HG03139 (cell line): ENCODE results near the gene VAMP4.

Experiments
- ATAC-seq: cut with Tn5 transposase; IDR thresholded peaks from one replicate; pipeline ENCODE4 v1.9.1; 2021; ENCODE audit not compliant: unreplicated experiment

Gene VAMP4, protein sequence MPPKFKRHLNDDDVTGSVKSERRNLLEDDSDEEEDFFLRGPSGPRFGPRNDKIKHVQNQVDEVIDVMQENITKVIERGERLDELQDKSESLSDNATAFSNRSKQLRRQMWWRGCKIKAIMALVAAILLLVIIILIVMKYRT

GRCh38 chr1:171741872-171742576 is at the start of gene VAMP4:
Gene VAMP4, minus strand, starts transcription at chr1:171742065. Its CDS starts 3,651 bp downstream, at chr1:171738414.
- ATAC-seq: peak; percentile 90

GRCh38 chr1:171790318-171790717 is 48.5 kb upstream of the VAMP4 start:
- no peak for ATAC-seq

DNA sequence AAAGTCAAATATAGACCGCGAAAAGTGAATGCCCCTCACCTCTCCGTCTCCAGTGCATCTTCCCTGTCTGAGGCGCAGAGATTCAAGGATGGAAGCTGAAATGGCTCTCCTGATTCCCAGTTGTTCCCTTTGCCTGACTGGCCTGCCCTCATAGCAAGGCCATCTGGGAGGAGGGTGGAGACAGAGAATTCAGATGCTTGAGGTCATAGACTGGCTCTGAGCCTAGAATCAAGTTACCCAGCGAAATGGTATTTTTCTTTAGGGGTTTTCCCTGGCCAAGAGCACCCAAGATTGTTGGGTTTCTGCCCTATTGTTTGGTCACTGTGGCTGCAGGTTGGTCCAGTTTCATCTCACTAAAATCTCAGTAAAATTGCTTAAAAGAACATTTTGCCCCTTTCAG is 46.8 kb upstream of the VAMP4 start:
- ATAC-seq: no peak

GRCh38 chr1:171787686-171788480 is 46.0 kb upstream of the VAMP4 start:
- ATAC-seq: no peak

DNA sequence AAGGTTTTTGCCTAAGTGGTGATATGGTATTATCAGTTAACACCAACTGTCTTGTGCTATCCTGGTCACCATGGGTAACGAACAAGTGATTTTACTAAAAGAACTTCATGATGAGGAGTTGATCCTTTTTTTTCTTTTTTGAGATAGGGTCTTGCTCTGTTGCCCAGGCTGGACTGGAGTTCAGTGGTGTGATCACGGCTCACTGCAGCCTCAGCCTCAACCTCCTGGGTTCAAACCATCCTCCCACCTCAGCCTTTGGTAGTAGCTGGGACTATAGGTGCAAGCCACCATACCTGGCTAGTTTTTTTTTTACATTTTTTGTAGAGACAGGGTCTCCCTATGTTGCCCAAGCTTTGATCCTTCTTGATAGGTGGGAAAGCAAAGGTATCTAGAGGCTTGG is 44.7 kb upstream of the VAMP4 start:
- ATAC-seq: no peak

- no peak for ATAC-seq
Measured at GRCh38 chr1:171785766-171786165, 43.9 kb upstream of the VAMP4 start.

GRCh38 chr1:171784784-171785183 is 42.9 kb upstream of the VAMP4 start:
- no peak for ATAC-seq

- no peak for ATAC-seq
Measured at GRCh38 chr1:171783816-171784530, 42.1 kb upstream of the VAMP4 start.

DNA sequence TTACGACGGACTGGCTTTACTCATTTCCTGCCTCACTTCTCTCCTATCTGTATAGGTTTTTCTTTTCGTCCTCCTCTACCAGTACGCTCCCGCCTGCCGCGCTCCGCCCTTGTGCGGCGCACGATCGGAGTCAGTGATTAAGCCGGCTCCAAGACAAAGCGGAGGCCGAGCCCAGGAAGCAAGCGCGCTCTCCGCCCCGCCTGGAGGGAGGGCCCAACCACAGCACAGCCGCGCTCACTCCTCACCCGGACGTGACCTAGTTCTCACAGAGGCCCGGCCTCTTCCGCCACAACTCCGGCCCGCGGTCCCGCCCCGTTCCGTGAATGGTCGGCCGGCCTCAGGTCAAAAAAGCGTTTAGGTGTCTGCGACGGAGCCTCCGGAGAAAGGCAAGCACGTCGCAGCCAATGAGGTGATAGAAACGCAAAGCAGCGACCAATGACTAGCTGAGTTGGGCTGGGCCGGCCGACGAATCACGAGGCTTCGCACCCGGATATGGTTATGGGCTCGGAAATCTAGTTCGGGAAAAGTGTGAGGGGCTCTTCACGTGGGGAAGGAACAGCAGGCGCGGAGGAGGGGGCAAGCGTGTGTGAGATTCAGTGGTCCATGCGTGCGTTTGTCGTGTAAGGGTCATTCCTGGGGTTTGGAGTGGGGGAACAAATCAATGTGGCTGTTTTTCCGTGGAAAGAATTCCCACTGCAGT is 39.5 kb upstream of the VAMP4 start, which contains the start of gene METTL13:
METTL13 (plus strand) TSS at position 485 of the 700 bp plus-strand sequence. CDS start 308 bp downstream, outside the sequence.
- ATAC-seq: peak; percentile 98

DNA sequence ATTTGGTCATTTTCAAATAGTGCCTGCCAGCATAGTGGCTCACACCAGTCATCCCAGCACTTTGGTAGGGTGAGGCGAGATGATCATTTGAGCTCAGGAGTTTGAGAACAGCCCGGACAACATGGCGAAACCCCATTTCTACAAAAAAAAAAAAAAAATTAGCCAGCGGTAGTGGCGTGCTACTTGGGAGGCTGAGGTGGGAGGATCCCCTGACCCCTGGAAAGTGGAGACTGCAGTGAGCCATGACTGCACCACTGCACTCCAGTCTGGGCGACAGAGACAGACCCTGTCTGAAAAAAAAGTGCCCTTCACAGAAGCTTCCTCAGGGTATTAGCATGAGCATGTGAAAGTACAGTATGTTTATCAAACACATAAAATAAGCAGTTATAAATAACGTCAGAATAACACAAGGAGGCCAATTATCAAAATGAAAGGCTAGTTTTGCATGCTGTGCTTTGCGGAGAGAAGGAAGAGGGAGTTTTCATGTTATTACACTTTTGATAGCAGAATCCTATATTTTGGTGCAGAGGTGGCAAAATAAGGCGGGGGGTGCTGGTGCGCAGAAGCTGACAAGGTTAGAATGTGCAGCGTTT is 38.8 kb upstream of the VAMP4 start:
- ATAC-seq: no peak

DNA sequence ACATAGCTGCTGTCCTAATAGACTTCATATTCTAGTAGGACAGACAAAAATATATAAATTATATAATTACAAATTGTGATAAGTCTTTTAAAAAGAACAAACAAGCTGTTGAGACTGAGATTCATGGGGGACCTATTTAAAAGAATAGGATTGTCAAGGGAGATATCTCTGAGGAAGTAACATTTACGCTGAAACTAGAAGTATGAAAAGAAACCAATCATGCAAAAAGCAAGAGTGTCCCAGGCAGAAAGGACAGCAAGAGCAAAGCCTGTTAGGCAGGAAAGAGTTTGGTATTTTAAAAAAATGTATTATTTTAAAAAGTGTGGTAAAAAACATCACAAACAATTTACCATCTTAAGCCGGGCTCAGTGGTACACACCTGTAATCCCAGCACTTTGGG is 30.4 kb upstream of the VAMP4 start:
- no peak for ATAC-seq

DNA sequence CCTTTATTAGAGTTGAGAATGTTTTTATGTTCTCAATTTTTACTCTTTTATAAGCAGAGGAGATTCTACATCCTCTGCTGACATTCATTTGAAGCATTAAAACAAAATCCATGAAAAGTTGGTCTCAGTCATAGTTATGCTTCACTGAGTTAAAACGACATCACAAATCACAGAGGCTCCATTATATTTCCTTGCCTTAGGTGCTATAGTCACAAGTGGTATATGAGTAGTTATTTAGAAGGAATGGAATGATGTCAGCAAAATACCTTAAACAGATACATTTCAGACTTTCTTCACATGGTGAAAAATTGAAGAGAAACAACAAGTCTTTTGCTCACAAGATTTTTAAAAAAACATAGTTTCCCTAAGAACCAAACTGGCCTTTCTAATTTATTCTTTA is 27.9 kb upstream of the VAMP4 start:
- ATAC-seq: no peak

DNA sequence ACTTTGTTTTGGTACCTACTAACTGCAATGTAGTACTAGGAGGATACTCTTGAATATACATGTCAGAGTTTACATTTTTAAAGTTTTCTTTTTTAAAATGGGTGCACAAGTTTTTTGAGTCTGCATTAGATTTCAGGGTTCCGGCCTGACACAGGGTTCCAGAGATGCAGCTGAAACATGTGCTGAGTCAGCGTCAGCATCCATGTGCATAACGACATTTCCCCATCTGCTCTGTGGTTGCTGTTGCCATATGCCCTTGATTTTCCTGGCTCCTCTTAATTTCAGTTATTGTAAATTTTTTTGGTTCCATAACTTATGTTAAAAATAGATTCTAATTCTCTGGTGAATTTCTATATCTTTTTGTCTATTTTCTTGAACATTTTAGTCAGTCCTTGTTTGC is 27.3 kb upstream of the VAMP4 start:
- no peak for ATAC-seq

- ATAC-seq: no peak
Measured at GRCh38 chr1:171763764-171764163, 21.9 kb upstream of the VAMP4 start.

GRCh38 chr1:171762143-171762563 is 20.3 kb upstream of the VAMP4 start:
- ATAC-seq: no peak

GRCh38 chr1:171758011-171758410 is 16.1 kb upstream of the VAMP4 start:
- ATAC-seq: no peak

DNA sequence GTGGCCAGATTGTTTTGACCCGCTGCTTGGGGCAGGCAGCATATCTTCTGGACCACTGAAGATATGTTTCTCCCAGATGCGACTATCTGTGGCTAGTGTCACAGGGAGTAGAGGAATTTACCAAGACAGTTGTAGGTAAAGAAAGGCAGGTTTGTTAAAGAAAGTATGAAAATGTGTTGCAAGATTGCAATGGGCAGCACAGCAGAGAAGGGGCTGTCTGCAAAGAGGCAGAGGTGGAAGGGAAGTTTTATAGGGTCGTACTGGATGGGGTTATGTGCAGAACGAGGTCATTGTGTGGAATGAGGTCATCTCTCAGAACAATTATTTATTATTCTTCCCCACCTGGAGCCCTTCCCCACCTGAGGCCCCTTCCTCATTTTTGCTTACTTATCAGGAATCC is 15.0 kb upstream of the VAMP4 start:
- ATAC-seq: no peak

DNA sequence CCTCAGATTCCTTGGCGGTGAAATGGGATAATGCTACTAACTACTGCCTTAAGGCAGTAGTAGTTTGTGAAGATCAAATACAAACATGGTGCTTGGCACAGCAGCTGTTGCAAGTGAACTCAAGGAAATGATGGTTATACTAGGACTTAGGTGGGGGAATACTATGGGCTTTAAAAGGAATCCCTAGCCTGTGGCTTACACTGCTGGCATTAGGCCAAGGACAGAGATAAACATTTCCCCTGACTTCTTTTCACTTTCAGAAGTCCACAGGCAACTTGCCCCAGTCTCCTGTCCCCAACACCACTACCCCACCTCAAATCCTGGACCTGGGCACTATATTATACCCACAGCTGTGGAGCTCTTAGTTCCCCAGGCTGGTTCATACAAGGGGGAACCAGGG is 13.1 kb upstream of the VAMP4 start:
- no peak for ATAC-seq

DNA sequence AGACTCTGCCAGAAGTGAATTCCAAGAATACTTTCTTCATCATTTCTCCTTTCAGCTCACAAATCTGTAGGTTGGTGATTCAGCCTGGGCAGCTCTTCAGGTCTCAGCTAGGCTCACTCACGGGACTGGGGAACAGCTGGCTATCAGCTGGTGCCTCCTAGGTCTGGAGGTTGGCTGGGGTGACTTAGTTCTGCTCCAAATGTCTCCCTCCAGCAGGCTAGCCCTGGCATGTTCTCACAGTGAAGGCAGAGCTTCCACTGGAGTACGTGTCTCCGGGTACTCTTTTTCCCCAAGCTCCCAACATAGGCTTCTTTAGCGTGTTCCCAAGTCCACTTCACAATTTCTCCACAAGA is 12.5 kb upstream of the VAMP4 start:
- no peak for ATAC-seq

- no peak for ATAC-seq
Measured at GRCh38 chr1:171753685-171754352, 12.0 kb upstream of the VAMP4 start.
